Astrocyte of the cerebellum (primary cell): ENCODE measurements around the gene VCL.

Experiments used
- DNase-seq: peaks from one replicate; pipeline ENCODE4 v3.0.0-alpha.2; 2011; ENCODE audit warnings: low read depth
- H3K4me3 ChIP-seq: 2 replicates; pipeline ENCODE4 v1.5.1; 2011; ENCODE audit warnings: mild to moderate bottlenecking, low read depth, low read length, moderate library complexity
- in situ Hi-C: cut with HindIII; loops from 2 replicates; pipeline ENCODE4 v1.10.0; 2017; ENCODE audit warnings: low sequenced_read_pairs
- TF ChIP-seq, protein P1 (sequence below): IDR thresholded peaks from 2 replicates; pipeline ENCODE4 v1.5.1; 2012; ENCODE audit warnings: low read length, low read depth, moderate library complexity, mild to moderate bottlenecking; ENCODE audit errors: missing control alignments

Gene VCL

DNA sequence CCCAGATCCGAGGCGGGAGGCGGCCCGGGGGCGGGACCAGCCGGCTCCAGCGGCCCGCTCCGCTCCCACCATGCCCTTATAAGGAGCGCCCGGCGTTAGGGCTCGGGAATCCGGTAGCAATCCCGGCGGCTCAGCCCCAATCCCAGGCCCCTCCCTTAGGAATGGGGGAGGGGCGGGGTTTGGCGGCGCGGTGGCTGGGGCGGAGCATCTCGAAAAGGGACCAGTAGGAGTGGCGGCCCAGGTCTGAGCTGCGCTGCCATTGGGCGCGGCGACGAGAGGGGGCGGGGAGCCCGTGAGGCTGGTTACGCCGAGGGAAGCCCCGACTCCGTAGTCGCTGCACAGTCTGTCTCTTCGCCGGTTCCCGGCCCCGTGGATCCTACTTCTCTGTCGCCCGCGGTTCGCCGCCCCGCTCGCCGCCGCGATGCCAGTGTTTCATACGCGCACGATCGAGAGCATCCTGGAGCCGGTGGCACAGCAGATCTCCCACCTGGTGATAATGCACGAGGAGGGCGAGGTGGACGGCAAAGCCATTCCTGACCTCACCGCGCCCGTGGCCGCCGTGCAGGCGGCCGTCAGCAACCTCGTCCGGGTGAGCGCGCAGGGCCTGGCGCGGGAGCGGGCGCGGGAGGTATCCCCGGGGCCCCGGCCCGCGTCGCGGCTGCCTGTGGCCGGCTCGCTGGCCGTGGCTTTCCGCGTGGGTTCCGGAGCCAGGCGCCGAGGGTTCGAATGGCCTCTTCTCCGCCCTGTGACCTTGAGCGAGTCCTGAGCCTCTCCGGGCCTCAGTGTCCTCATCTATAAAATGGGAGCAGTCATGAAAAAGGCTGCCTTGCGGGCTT, at the start of gene VCL:
Gene VCL (plus strand): TSS at position 330 of the 836 bp plus-strand sequence. CDS start 92 bp downstream, at position 422.
- peak; percentile 95 for DNase-seq
- TF ChIP-seq, protein P1, sequence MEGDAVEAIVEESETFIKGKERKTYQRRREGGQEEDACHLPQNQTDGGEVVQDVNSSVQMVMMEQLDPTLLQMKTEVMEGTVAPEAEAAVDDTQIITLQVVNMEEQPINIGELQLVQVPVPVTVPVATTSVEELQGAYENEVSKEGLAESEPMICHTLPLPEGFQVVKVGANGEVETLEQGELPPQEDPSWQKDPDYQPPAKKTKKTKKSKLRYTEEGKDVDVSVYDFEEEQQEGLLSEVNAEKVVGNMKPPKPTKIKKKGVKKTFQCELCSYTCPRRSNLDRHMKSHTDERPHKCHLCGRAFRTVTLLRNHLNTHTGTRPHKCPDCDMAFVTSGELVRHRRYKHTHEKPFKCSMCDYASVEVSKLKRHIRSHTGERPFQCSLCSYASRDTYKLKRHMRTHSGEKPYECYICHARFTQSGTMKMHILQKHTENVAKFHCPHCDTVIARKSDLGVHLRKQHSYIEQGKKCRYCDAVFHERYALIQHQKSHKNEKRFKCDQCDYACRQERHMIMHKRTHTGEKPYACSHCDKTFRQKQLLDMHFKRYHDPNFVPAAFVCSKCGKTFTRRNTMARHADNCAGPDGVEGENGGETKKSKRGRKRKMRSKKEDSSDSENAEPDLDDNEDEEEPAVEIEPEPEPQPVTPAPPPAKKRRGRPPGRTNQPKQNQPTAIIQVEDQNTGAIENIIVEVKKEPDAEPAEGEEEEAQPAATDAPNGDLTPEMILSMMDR = no peak
- H3K4me3 ChIP-seq = peak within 1 kb of the TSS; percentile 74
- in situ Hi-C loops = no loop called here

DNA sequence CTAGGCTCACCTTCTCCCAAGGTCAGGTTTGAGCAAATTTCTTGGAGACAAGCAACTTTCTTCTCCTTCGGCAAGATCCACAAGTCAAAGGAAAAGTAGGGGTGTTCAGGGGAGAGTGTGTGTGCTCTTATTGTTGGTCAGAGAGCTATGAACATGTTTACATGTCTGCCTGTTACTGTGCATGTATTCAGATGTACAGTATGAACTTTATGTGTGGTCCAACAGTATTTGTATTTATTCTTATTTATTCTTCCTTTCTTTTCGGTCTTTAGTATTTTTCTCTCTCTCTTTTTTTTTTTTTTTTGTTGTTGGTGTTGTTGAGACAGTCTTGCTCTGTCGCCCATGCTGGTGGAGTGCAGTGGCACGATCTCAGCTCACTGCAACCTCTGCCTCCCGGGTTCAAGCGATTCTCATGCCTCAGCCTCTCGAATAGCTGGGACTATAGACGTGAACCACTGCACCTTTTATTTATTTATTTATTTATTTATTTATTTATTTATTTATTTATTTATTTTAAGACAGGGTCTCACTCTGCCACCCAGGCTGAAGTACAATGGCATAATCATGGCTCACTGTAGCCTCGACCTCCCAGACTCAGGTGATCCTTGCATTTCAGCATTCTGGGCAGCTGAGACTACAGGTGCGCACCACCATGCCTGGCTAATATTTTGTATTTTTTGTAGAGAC, 48.8 kb upstream of the VCL start:
- no peak for DNase-seq
- in situ Hi-C loops = no loop called here
- H3K4me3 ChIP-seq = no peak overlapping the region
- TF ChIP-seq, protein P1 = no peak

DNA sequence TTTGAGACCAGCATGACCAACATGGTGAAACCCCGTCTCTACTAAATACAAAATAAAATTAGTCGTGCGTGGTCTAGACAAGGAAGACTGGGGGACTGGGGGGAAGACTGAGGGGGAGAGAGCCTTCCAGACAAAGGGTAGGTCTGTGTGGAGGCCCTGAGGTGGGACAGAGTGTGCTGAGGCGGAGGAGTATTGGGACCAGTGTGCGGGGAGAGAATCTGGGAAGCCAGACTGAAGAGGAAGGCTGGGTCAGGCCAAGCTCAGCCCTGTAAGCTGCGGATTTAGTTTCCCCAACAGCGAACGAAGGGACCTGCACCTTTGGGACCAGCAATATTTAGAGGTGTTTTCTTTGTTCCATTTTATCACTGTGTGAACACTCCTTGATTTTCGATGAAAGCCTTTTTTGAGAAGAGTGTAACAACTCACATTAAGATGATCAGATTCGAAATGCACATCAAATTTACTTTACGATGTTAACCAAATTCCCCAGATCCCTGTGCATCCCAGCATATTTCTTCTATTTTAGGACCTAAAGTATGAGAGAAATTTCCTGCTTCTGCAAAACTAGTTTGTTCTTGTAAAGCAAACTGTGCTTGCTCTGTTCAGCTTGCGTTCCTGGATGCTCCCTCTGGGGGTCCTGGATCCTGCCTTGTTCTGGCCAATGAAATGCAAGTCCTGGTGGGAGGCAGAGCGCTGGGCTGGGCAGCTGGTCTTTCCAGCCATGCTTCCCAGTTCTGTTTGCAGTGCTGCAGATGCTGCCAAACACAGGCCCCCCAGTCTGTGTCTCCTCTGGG, 47.6 kb upstream of the VCL start:
- DNase-seq = no peak
- TF ChIP-seq, protein P1 = no peak
- H3K4me3 ChIP-seq = no peak overlapping the region
- in situ Hi-C loops = no loop called here

DNA sequence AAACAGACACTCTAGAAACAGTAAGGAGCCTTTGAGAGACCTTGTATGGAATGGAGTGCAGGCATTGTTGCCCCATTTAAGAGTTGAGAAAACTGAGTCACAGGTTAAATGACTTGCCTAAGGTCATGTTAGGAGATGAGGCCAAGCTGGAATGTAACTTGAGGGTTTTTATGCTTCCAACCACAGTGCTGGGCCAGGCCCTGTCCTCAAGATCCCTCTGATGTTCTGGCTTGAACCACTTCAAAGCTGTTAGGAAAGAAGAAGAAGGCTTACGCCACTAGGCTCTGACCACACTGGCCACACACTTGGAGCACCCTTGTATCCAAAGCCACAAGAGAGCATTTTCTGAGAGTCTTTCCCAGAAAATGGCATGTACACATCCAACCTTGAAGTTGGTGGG, 44.3 kb upstream of the VCL start:
- in situ Hi-C loops = no loop called here
- TF ChIP-seq, protein P1 = no peak
- no peak overlapping the region for H3K4me3 ChIP-seq
- DNase-seq = peak; percentile 97

DNA sequence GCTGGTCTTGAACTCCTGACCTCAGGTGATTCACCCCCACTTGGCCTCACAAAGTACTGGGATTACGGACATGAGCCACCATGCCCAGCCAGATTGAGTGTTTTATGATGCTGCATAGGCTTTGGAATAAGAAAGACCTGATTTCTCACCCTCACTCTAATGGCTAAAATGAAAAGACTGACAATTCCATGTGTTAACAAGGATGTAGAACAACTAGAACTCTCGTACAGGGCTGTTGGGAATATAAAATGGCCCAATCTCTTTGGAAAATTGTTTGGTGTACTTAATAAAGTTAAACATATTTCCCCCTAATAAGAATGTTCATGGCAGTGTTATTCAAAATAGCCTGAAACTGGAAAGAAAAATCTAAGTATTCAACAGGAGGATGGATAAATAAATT, 43.2 kb upstream of the VCL start:
- H3K4me3 ChIP-seq = no peak overlapping the region
- DNase-seq = no peak
- in situ Hi-C loops = no loop called here
- TF ChIP-seq, protein P1 = no peak

DNA sequence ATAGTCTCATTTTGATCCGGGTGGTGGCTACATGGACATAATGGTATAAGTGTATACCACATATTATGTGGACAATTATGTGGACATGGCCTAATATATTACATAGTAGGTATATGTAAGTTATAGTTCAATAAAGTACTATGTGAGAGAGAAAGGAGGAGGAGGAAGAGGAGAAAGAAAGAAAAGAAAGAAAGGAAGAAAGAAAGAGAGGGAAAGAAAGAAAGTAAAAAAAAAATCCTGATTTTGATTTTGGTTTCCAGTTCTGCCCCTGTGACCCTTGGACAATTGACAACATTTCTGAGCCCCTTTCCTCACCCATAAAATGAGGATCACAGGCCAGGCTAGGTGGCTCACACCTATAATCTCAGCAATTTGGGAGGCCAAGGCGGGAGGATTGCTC, 42.2 kb upstream of the VCL start:
- DNase-seq = no peak
- TF ChIP-seq, protein P1 = no peak
- H3K4me3 ChIP-seq = no peak overlapping the region
- in situ Hi-C loops = no loop called here
